PC-3 (cell line): Measurements from ENCODE around the gene HS3ST4. TPM values are rescaled to one million over a fixed set of nuclear protein-coding genes. Genes with fewer than 3 reads are reported as not detected.

ENCODE experiments used
- ATAC-seq: fragments of 200-7000 bp; cut with Tn5 transposase; 2 replicates; pipeline ENCODE4 v1.9.1; 2020; ENCODE audit warnings: mild to moderate bottlenecking, moderate library complexity
- BruUV-seq: library from RNA; stranded (reverse); fragments of 400-500 nt; replicated peaks from 2 replicates; lab custom pipeline; 2021; lab: Mats Ljungman, UMichigan
- CTCF ChIA-PET: fragments of 300-600 bp; sonication (Branson Sonifier 250); formaldehyde crosslinking; loops from one replicate; lab custom pipeline; 2022; ENCODE audit warnings: antibody characterized with exemption; lab: Charles Lee
- POLR2A ChIA-PET: fragments of 300-600 bp; sonication (Branson Sonifier 250); formaldehyde crosslinking; loops from one replicate; lab custom pipeline; 2022; ENCODE audit warnings: antibody characterized with exemption; ENCODE audit not compliant: unreplicated experiment; lab: Charles Lee
- DNase-seq: peaks from one replicate; pipeline ENCODE4 v3.0.0-alpha.2; 2015
- H2AFZ ChIP-seq: fragments of 300-600 bp; sonication (generic); 2 replicates; pipeline ENCODE4 v1.6.0; 2016; ENCODE audit warnings: antibody characterized with exemption, low read length
- H3F3A ChIP-seq: fragments of 300-600 bp; sonication (generic); one replicate; pipeline ENCODE4 v1.6.0; 2017; ENCODE audit warnings: antibody characterized with exemption, low read length, control low read depth, mild to moderate bottlenecking; ENCODE audit not compliant: unreplicated experiment
- H3K27ac ChIP-seq: fragments of 300-600 bp; sonication (generic); 2 replicates; pipeline ENCODE4 v1.5.1; 2016; ENCODE audit warnings: mild to moderate bottlenecking, low read length
- H3K27me3 ChIP-seq: fragments of 300-600 bp; sonication (generic); 2 replicates; pipeline ENCODE4 v1.6.1; 2016; ENCODE audit warnings: low read length, mixed read lengths
- H3K36me3 ChIP-seq: fragments of 300-600 bp; sonication (generic); 2 replicates; pipeline ENCODE4 v1.6.1; 2016; ENCODE audit warnings: low read depth, mixed run types, low read length, mixed read lengths
- H3K4me1 ChIP-seq: fragments of 300-600 bp; sonication (generic); 2 replicates; pipeline ENCODE4 v1.5.1; 2016; ENCODE audit warnings: low read length; ENCODE audit not compliant: insufficient read depth
- H3K4me2 ChIP-seq: fragments of 300-600 bp; sonication (generic); 2 replicates; pipeline ENCODE4 v1.6.0; 2016; ENCODE audit warnings: low read length
- H3K4me3 ChIP-seq: fragments of 300-600 bp; sonication (generic); 2 replicates; pipeline ENCODE4 v1.5.1; 2016; ENCODE audit warnings: mild to moderate bottlenecking, low read length, mixed read lengths
- H3K79me2 ChIP-seq: fragments of 300-600 bp; sonication (generic); 2 replicates; pipeline ENCODE4 v1.6.1; 2017; ENCODE audit warnings: low read length, mixed read lengths
- H3K9ac ChIP-seq: fragments of 300-600 bp; sonication (generic); 2 replicates; pipeline ENCODE4 v1.6.0; 2016; ENCODE audit warnings: mild to moderate bottlenecking, low read length
- H3K9me2 ChIP-seq: fragments of 300-600 bp; sonication (generic); replicated peaks from 2 replicates; pipeline ENCODE4 v1.6.1; 2016; ENCODE audit warnings: mixed run types, low read length, mixed read lengths
- H3K9me3 ChIP-seq: fragments of 300-600 bp; sonication (generic); 2 replicates; pipeline ENCODE4 v1.6.1; 2016; ENCODE audit warnings: low read length, mixed read lengths
- H4K20me1 ChIP-seq: fragments of 300-600 bp; sonication (generic); 2 replicates; pipeline ENCODE4 v1.6.1; 2016; ENCODE audit warnings: low read length, mixed read lengths
- EZH2 ChIP-seq: fragments of 300-600 bp; sonication (generic); IDR thresholded peaks from one replicate; pipeline ENCODE4 v1.6.1; 2017; ENCODE audit warnings: antibody characterized with exemption, mild to moderate bottlenecking, low read length; ENCODE audit not compliant: unreplicated experiment
- EZH2phosphoT487 ChIP-seq: fragments of 300-600 bp; sonication (generic); IDR thresholded peaks from 2 replicates; pipeline ENCODE4 v1.6.1; 2018; ENCODE audit warnings: mild to moderate bottlenecking, antibody characterized with exemption, low read length, borderline replicate concordance
- intact Hi-C: fragments of 100-400 bp; cut with micrococcal nuclease; formaldehyde crosslinking; loops from 2 replicates; pipeline ENCODE4 v1.9.0; 2023
- total RNA-seq: library from RNA; depleted of rRNA; stranded (reverse); fragments of >200 nt; gene quantifications from 2 replicates; pipeline ENCODE4 v1.2.3, GENCODE V29; 2014
- TF ChIP-seq, protein P1 (sequence below): fragments of 300-600 bp; sonication (generic); conservative IDR thresholded peaks from 2 replicates; pipeline ENCODE4 v1.5.1; 2017; ENCODE audit warnings: antibody characterized with exemption, low read depth, mild to moderate bottlenecking, low read length

The HS3ST4 gene
- total RNA-seq, 1 experiment from 2014 or later = not detected

DNA sequence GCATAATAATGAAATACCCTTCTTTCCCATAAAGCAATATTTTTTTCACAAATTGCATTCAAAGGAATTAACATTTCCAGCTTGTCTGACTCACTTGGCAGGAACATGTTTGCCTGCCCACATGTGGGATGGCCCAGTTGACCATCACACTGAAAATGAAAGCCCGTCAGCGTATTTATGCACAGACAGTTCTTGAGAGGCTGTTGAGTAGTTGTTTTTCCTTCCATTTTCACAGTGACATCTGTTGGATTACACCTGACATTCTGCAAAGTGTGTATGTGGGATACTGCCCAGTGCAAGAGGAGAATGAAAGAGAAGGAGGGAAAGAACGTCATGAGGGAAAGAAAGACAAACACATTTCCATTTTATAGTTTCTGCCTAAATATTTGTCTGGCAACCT is 29.7 kb downstream of the HS3ST4 start:
- no peaks in the 10 kb centered on the region for H3K9me2 ChIP-seq
- H3K4me1 ChIP-seq = no peaks in the 10 kb centered on the region
- no peaks in the 10 kb centered on the region for H4K20me1 ChIP-seq
- no peaks in the 10 kb centered on the region for H3K79me2 ChIP-seq
- no peak overlapping the region for H3K4me2 ChIP-seq
- DNase-seq (no peak), ATAC-seq (no peak)
- no peak overlapping the region for H2AFZ ChIP-seq
- no peak overlapping the region for H3K9ac ChIP-seq
- no peak overlapping the region for H3K27ac ChIP-seq
- POLR2A ChIA-PET = no interaction called here
- no peaks in the 10 kb centered on the region for H3K36me3 ChIP-seq
- BruUV-seq = no TSS peak
- H3K27me3 ChIP-seq = peaks cover 1% of the 10 kb centered on the region; the same call in 1 of the 2 replicates
- no peaks in the 10 kb centered on the region for H3F3A ChIP-seq
- H3K4me3 ChIP-seq = no peak overlapping the region
- H3K9me3 ChIP-seq = no peaks in the 10 kb centered on the region
- intact Hi-C loops = no loop called here
- TF ChIP-seq, protein P1, sequence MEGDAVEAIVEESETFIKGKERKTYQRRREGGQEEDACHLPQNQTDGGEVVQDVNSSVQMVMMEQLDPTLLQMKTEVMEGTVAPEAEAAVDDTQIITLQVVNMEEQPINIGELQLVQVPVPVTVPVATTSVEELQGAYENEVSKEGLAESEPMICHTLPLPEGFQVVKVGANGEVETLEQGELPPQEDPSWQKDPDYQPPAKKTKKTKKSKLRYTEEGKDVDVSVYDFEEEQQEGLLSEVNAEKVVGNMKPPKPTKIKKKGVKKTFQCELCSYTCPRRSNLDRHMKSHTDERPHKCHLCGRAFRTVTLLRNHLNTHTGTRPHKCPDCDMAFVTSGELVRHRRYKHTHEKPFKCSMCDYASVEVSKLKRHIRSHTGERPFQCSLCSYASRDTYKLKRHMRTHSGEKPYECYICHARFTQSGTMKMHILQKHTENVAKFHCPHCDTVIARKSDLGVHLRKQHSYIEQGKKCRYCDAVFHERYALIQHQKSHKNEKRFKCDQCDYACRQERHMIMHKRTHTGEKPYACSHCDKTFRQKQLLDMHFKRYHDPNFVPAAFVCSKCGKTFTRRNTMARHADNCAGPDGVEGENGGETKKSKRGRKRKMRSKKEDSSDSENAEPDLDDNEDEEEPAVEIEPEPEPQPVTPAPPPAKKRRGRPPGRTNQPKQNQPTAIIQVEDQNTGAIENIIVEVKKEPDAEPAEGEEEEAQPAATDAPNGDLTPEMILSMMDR = no peak
- TF ChIP-seq EZH2phosphoT487 (no peak), EZH2 (no peak)
- CTCF ChIA-PET = no interaction called here

DNA sequence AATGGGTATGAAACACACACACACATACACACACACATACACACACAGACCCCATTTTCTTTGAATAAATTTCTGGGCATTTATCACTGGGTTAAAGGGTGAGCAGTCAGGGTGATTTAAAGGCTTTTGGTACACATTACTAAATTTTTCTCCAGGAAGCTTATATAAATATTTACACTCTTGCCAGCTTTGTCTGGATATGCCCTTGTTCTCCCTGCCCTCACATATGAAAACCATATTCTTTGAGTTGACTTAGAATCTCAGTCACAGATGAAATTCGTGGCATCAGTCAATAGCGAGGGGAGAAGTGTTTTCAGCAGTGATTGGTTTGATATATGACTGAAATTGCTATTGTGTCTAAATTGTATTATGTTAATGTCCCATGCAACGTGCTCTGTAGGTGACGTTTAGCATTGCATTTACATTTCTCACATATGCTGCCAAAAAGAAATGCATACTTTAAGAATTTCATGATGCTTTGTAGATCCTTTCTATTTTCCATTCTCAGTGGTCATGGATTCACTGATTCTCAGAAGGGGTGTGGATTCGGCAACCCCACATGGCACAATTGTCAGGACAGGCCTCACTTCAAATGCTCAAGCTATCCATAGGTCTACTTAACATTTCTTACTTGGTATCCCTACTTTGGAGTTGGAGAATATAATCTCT is 34.8 kb downstream of the HS3ST4 start:
- ATAC-seq (no peak), DNase-seq (no peak)
- no peaks in the 10 kb centered on the region for H3K4me1 ChIP-seq
- no peak overlapping the region for H3K9ac ChIP-seq
- H3K9me3 ChIP-seq = no peaks in the 10 kb centered on the region
- no peaks in the 10 kb centered on the region for H3K36me3 ChIP-seq
- no peak overlapping the region for H2AFZ ChIP-seq
- CTCF ChIA-PET = no interaction called here
- no peaks in the 10 kb centered on the region for H3F3A ChIP-seq
- no peaks in the 10 kb centered on the region for H3K27me3 ChIP-seq
- no peaks in the 10 kb centered on the region for H3K9me2 ChIP-seq
- no peaks in the 10 kb centered on the region for H3K79me2 ChIP-seq
- no peak overlapping the region for H3K4me3 ChIP-seq
- no peak overlapping the region for H3K4me2 ChIP-seq
- POLR2A ChIA-PET = no interaction called here
- no peak overlapping the region for H3K27ac ChIP-seq
- intact Hi-C loops = no loop called here
- no TSS peak for BruUV-seq
- no peaks in the 10 kb centered on the region for H4K20me1 ChIP-seq
- TF ChIP-seq EZH2phosphoT487 (no peak), EZH2 (no peak)
- TF ChIP-seq, protein P1 = no peak

DNA sequence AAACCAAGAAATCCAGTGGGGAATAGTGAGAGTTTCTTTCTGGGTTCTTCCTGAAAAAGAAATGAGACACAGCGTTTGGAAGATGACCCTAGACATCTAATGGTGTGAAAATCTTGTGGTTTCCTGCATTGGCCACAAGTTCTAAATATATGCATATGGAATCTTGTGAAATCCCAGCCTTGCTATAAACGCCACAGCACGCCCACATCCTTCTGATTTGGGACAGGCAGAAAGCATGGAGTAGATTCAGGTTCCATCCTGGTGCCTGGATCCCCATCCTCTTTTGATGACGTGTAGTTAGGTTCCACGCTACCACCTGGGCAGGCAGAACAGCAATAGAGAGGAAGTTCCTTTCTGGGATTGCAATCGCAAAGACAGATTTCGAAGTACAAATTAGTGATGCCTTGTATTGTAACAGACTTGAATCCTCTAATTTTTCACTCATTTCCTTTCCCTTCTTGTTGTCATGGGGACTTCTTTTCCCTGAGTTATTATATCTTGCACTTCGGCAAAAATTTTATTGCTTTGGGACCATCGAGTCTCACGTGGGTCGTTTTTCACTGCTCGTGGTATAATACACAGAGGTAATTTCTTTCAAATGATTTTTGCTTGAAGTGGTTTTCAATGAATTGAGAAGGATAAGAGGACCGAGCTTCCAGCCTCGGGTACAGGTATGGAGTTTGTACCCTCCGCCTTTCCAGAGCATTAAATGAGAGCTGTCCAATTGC is 37.6 kb downstream of the HS3ST4 start:
- intact Hi-C loops = no loop called here
- no peaks in the 10 kb centered on the region for H3K9me3 ChIP-seq
- no peaks in the 10 kb centered on the region for H3K27me3 ChIP-seq
- no peaks in the 10 kb centered on the region for H3K36me3 ChIP-seq
- no peak overlapping the region for H3K4me2 ChIP-seq
- no peaks in the 10 kb centered on the region for H3K79me2 ChIP-seq
- TF ChIP-seq EZH2phosphoT487 (no peak), EZH2 (no peak)
- TF ChIP-seq, protein P1 = no peak
- no TSS peak for BruUV-seq
- no peak overlapping the region for H3K9ac ChIP-seq
- ATAC-seq (no peak), DNase-seq (no peak)
- H4K20me1 ChIP-seq = no peaks in the 10 kb centered on the region
- no peaks in the 10 kb centered on the region for H3F3A ChIP-seq
- no peaks in the 10 kb centered on the region for H3K9me2 ChIP-seq
- ChIA-PET CTCF (no interaction called here), POLR2A (no interaction called here)
- H2AFZ ChIP-seq = no peak overlapping the region
- H3K27ac ChIP-seq = no peak overlapping the region
- no peaks in the 10 kb centered on the region for H3K4me1 ChIP-seq
- no peak overlapping the region for H3K4me3 ChIP-seq
